ENCODE data around the gene KCNQ1OT1. TPM values are rescaled to one million over a fixed set of nuclear protein-coding genes. Genes with fewer than 3 reads are reported as not detected.
A peak's percentile ranks its signal among the peaks of the same experiment; 100 is the strongest.

The KCNQ1OT1 gene
- total RNA-seq, 2 donors from 2014 or later: 5.2 to 6.9 TPM

DNA sequence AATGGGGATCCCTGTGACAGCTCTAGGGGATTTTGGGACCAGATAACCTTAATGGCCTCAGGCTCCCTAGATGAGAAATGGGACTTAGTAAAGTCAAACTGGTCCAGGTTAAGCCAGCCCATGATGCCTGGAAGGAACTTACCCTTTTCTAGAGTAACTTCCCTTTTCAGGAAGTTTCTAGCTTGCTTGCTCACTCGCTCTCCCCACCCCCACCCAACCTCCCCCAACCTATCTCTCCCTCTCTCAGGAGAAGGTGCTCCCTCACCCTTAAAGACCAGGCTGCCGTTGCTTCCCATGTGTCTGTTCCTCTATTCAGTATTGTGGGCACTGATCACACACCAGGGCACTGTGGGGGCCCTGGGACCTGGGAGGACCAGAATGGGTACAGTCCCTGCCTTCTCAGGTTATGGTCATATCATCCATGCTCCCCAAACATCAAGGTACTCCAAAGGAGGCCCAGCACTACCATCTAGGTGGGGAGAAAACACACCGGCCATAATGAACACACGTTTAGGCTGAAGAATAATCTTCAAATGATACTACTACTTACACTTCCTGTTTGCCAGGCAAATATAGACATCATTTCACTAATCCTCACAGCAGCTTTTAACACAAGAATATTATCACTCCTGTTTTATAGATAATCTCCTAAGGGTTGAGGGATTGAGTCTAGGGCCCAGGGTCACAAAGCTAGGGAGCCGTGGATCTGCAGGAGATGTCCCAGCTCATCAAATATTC is 18.2 kb downstream of the KCNQ1OT1 start:
- no peak overlapping the region for H3K27ac ChIP-seq (ENCODE audit: low read depth, low read length)
- DNase-seq: peak; percentile 22
- no peak overlapping the region for H3K4me3 ChIP-seq (ENCODE audit: low read length)
- Mint-ChIP-seq H3K9me3 (no peaks in the 10 kb centered on the region), H3K36me3 (ENCODE audit: low read depth) (no peaks in the 10 kb centered on the region), H3K27me3 (ENCODE audit: insufficient read depth) (no peaks in the 10 kb centered on the region), H3K4me3 (no peak overlapping the region), H3K27ac (no peak overlapping the region), H3K4me1 (peaks cover 37% of the 10 kb centered on the region)
- WGBS, 2 experiments (ENCODE audit: insufficient coverage in 1 of 2, insufficient read length in 1 of 2): 92% methylated on average over 2 to 5 of the region's 5 CpGs
- peaks cover 17% of the 10 kb centered on the region for H3K36me3 ChIP-seq (ENCODE audit: control insufficient read depth, insufficient read depth, low read length)
- H3K9me3 ChIP-seq (ENCODE audit: control insufficient read depth, low read length): no peaks in the 10 kb centered on the region
- peaks cover 11% of the 10 kb centered on the region for H3K4me1 ChIP-seq (ENCODE audit: control insufficient read depth, insufficient read depth, low read length)
- H3K9ac ChIP-seq (ENCODE audit: extremely low read depth, low read length, poor library complexity, severe bottlenecking): no peak overlapping the region
- no peaks in the 10 kb centered on the region for H3K27me3 ChIP-seq (ENCODE audit: control insufficient read depth, insufficient read depth, low read length, poor library complexity, severe bottlenecking)
- TF ChIP-seq, protein P1, sequence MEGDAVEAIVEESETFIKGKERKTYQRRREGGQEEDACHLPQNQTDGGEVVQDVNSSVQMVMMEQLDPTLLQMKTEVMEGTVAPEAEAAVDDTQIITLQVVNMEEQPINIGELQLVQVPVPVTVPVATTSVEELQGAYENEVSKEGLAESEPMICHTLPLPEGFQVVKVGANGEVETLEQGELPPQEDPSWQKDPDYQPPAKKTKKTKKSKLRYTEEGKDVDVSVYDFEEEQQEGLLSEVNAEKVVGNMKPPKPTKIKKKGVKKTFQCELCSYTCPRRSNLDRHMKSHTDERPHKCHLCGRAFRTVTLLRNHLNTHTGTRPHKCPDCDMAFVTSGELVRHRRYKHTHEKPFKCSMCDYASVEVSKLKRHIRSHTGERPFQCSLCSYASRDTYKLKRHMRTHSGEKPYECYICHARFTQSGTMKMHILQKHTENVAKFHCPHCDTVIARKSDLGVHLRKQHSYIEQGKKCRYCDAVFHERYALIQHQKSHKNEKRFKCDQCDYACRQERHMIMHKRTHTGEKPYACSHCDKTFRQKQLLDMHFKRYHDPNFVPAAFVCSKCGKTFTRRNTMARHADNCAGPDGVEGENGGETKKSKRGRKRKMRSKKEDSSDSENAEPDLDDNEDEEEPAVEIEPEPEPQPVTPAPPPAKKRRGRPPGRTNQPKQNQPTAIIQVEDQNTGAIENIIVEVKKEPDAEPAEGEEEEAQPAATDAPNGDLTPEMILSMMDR (conservative IDR thresholded peaks at IDR 0.05): no peak

DNA sequence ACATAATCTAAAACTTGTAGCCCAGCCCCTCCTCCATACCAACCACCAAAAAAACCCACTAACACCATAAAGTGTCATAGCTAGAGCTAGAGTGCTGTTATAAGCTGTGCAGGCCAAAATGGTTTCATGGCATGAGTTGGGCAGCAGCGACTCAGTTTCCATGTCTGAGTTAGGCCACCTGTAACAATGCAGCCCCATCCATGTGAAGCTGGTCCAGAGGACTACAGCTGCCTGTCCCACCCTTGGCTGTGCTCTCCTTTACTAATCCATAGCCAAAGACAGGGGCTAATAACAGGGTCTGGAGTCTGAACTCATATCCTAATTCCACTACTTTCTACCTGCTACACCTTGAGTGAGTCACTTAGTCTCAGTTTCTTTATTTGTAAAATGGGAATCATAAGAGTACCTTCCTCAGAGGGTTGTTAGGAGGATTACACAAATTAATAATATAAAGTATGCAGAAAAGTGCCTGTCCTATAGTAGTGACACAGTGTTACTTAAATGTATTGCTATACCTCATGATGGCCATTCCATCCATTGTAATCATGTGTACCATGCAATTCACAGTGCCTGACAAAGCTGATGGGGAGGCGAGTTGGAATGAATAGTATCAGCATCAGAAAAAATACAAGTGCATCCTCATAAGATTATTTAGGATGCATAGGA is 20.6 kb downstream of the KCNQ1OT1 start:
- Mint-ChIP-seq H3K9me3 (no peaks in the 10 kb centered on the region), H3K27ac (no peak overlapping the region), H3K36me3 (ENCODE audit: low read depth) (peaks cover 3% of the 10 kb centered on the region), H3K27me3 (ENCODE audit: insufficient read depth) (peaks cover 2% of the 10 kb centered on the region), H3K4me3 (no peak overlapping the region), H3K4me1 (peaks cover 36% of the 10 kb centered on the region)
- Histone ChIP-seq H3K27me3 (ENCODE audit: control insufficient read depth, insufficient read depth, low read length, poor library complexity, severe bottlenecking) (no peaks in the 10 kb centered on the region), H3K9ac (ENCODE audit: extremely low read depth, low read length, poor library complexity, severe bottlenecking) (no peak overlapping the region), H3K4me3 (ENCODE audit: low read length) (no peak overlapping the region), H3K4me1 (ENCODE audit: control insufficient read depth, insufficient read depth, low read length) (peaks cover 11% of the 10 kb centered on the region), H3K9me3 (ENCODE audit: control insufficient read depth, low read length) (no peaks in the 10 kb centered on the region), H3K27ac (ENCODE audit: low read depth, low read length) (no peak overlapping the region), H3K36me3 (ENCODE audit: control insufficient read depth, insufficient read depth, low read length) (peaks cover 10% of the 10 kb centered on the region)
- no peak for DNase-seq
- WGBS, 2 experiments (ENCODE audit: insufficient coverage in 1 of 2, insufficient read length in 1 of 2): 97% methylated on average over 2 of the region's 2 CpGs; no CpG with 5 or more reads in 1 of the 2 experiments
- TF ChIP-seq, protein P1 (conservative IDR thresholded peaks at IDR 0.05): no peak

DNA sequence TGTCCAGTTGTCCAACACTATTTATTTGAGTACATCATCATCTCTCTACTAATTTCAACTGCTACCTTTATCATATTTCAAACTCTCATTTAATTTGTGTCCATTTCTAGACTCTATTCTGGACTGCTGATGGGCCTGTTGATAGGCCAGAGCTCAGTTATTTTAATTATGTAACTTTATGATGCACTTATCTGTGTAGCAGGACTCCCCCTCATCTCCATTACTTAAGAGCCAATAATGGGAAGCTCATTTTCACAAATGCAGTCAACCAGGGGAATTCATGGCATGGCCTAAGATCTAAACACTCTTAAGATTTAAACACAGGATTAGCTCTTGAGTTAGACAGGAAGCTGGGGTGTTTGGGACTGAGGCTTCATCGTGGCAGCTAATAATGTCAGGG is 21.4 kb downstream of the KCNQ1OT1 start:
- Mint-ChIP-seq H3K27ac (no peak overlapping the region), H3K9me3 (no peaks in the 10 kb centered on the region), H3K4me3 (no peak overlapping the region), H3K4me1 (peaks cover 32% of the 10 kb centered on the region), H3K36me3 (ENCODE audit: low read depth) (peaks cover 3% of the 10 kb centered on the region), H3K27me3 (ENCODE audit: insufficient read depth) (peaks cover 2% of the 10 kb centered on the region)
- H3K9ac ChIP-seq (ENCODE audit: extremely low read depth, low read length, poor library complexity, severe bottlenecking): no peak overlapping the region
- H3K36me3 ChIP-seq (ENCODE audit: control insufficient read depth, insufficient read depth, low read length): peaks cover 9% of the 10 kb centered on the region
- H3K27ac ChIP-seq (ENCODE audit: low read depth, low read length): no peak overlapping the region
- no peaks in the 10 kb centered on the region for H3K27me3 ChIP-seq (ENCODE audit: control insufficient read depth, insufficient read depth, low read length, poor library complexity, severe bottlenecking)
- 71 to 90% methylated on average over 1 of the region's 1 CpG for WGBS, 2 experiments (ENCODE audit: insufficient coverage in 1 of 2, insufficient read length in 1 of 2)
- no peak overlapping the region for H3K4me3 ChIP-seq (ENCODE audit: low read length)
- H3K9me3 ChIP-seq (ENCODE audit: control insufficient read depth, low read length): no peaks in the 10 kb centered on the region
- no peak for DNase-seq
- TF ChIP-seq, protein P1 (conservative IDR thresholded peaks at IDR 0.05): no peak
- H3K4me1 ChIP-seq (ENCODE audit: control insufficient read depth, insufficient read depth, low read length): peaks cover 9% of the 10 kb centered on the region

Measured in endodermal cell (in vitro differentiated cells).